ENCODE measurements around the gene OLR1.

Gene OLR1

DNA sequence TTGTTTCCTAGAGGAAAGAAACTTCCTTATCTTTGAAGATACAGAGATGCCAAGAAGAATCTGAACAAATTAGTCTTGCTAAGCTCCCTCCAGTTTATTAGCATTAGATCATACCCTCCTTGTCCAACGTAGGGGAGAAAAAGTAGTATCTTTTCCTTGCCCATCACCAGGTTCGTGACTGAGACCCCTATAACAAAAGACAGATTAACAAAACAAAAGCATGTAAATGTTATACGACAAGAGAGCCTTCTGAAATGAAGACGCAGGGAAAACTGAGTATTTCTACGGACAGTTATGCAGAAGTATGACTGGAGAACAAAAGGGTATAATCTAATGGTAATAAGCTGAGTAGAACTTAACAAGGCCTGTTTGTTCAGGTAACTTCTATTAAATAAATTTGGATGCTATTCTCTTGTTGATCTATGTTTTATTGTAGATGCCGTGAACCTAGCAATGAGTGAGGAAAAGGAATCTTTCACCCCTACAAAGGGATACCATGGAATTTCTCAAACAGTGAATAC, 39.0 kb downstream of the OLR1 start:
- POLR2A ChIA-PET: interaction anchor here (1.0 kb wide), 1 partner anchor 97 kb away, joined by 3 read pairs; no protein-coding TSS in a partner anchor
- DNase-seq (ENCODE audit: extremely low spot score): no peak
- CTCF ChIA-PET: no interaction called here
- TF ChIP-seq LEF1 (IDR thresholded peaks at IDR 0.05; ENCODE audit: borderline replicate concordance) (no peak), TARDBP (IDR thresholded peaks at IDR 0.05) (no peak), ZNF384 (IDR thresholded peaks at IDR 0.05) (no peak), FOXA1 (IDR thresholded peaks at IDR 0.05) (no peak), BHLHE40 (IDR thresholded peaks at IDR 0.05; ENCODE audit: borderline replicate concordance) (no peak), ELF4 (IDR thresholded peaks at IDR 0.05) (no peak), ARNT (IDR thresholded peaks at IDR 0.05) (no peak), SP1 (IDR thresholded peaks at IDR 0.05) (no peak), PKNOX1 (IDR thresholded peaks at IDR 0.05) (no peak), FOXM1 (IDR thresholded peaks at IDR 0.05; ENCODE audit: borderline replicate concordance) (no peak), NFRKB (IDR thresholded peaks at IDR 0.05) (no peak), L3MBTL2 (conservative IDR thresholded peaks at IDR 0.05) (no peak), CTBP1 (IDR thresholded peaks at IDR 0.05; ENCODE audit: borderline replicate concordance) (no peak)

GRCh38 chr12:10131111-10131690, 40.7 kb downstream of the OLR1 start:
- no peak for TF ChIP-seq SP1 (IDR thresholded peaks at IDR 0.05)
- TF ChIP-seq SUZ12 (IDR thresholded peaks at IDR 0.05): no peak
- TF ChIP-seq BHLHE40 (IDR thresholded peaks at IDR 0.05; ENCODE audit: borderline replicate concordance): no peak
- no peak for TF ChIP-seq TARDBP (IDR thresholded peaks at IDR 0.05)
- TF ChIP-seq LEF1 (IDR thresholded peaks at IDR 0.05; ENCODE audit: borderline replicate concordance): no peak
- no peak for TF ChIP-seq NFRKB (IDR thresholded peaks at IDR 0.05)
- no peak for TF ChIP-seq ELF4 (IDR thresholded peaks at IDR 0.05)
- no peak for TF ChIP-seq FOXK2 (IDR thresholded peaks at IDR 0.05)
- TF ChIP-seq FOXM1 (IDR thresholded peaks at IDR 0.05; ENCODE audit: borderline replicate concordance): no peak
- no peak for TF ChIP-seq HDGF (IDR thresholded peaks at IDR 0.05; ENCODE audit: borderline replicate concordance)
- no peak for TF ChIP-seq ARNT (IDR thresholded peaks at IDR 0.05)
- no peak for TF ChIP-seq PKNOX1 (IDR thresholded peaks at IDR 0.05)
- no peak for TF ChIP-seq CTBP1 (IDR thresholded peaks at IDR 0.05; ENCODE audit: borderline replicate concordance)
- no peak for TF ChIP-seq ZNF384 (IDR thresholded peaks at IDR 0.05)
- TF ChIP-seq FOXA1 (IDR thresholded peaks at IDR 0.05): no peak
- no peak for TF ChIP-seq L3MBTL2 (conservative IDR thresholded peaks at IDR 0.05)
- ChIA-PET CTCF (no interaction called here), POLR2A (no interaction called here)
- DNase-seq (ENCODE audit: extremely low spot score): no peak

DNA sequence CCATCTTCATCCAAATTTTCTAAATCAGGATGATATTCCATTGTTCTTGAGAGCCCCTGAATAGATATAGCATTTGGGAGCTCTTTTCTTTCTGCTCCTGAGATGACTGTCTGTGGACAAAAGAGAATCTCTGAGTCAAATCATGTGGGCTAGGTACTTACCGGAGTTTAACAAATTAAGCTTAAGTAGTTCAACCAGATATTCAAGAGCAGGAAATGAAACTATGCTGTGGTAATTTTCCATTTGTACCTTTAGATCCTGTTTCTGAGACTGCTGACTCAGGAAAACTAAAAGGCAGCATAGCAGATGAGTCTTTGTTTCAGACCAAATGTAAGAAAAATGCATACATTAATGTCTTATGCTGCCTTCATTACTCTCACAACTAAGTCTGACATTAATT, 41.9 kb downstream of the OLR1 start, which contains the start of gene CLEC7A:
CLEC7A (minus strand) TSS at position 158 of the 400 bp plus-strand sequence; CDS start at position 41, 117 bp downstream.
- no peak for DNase-seq (ENCODE audit: extremely low spot score)
- TF ChIP-seq SP1 (IDR thresholded peaks at IDR 0.05) (no peak), CTBP1 (IDR thresholded peaks at IDR 0.05; ENCODE audit: borderline replicate concordance) (no peak), TARDBP (IDR thresholded peaks at IDR 0.05) (no peak), FOXK2 (IDR thresholded peaks at IDR 0.05) (no peak), PKNOX1 (IDR thresholded peaks at IDR 0.05) (no peak), FOXA1 (IDR thresholded peaks at IDR 0.05) (no peak), HDGF (IDR thresholded peaks at IDR 0.05; ENCODE audit: borderline replicate concordance) (no peak)
- POLR2A ChIA-PET: no interaction called here
- CTCF ChIA-PET: no interaction called here

DNA sequence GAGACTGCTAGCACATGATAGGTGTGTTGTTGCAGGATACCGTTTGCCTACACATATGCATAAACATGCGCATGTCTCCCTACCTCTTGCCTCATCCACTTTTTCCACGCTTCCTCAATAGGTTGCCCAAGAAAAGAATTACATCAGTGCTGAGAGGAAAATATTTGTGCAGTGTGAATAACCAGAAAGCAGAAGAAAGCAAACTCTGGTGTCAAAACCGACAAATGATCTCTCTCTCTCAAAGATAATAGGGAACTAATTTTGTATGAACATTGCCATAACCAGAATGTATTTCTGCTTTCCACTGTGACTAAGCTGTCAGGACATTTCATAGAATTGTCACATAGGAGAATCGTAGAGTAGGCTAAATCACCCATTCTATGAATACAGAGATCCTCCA, 43.2 kb downstream of the OLR1 start:
- no peak for DNase-seq (ENCODE audit: extremely low spot score)
- ChIA-PET CTCF (no interaction called here), POLR2A (no interaction called here)
- TF ChIP-seq FOXK2 (IDR thresholded peaks at IDR 0.05) (no peak), TARDBP (IDR thresholded peaks at IDR 0.05) (no peak), BHLHE40 (IDR thresholded peaks at IDR 0.05; ENCODE audit: borderline replicate concordance) (no peak), SUZ12 (IDR thresholded peaks at IDR 0.05) (no peak), FOXA1 (IDR thresholded peaks at IDR 0.05) (no peak), LEF1 (IDR thresholded peaks at IDR 0.05; ENCODE audit: borderline replicate concordance) (no peak), FOXM1 (IDR thresholded peaks at IDR 0.05; ENCODE audit: borderline replicate concordance) (no peak), SP1 (IDR thresholded peaks at IDR 0.05) (no peak), HDGF (IDR thresholded peaks at IDR 0.05; ENCODE audit: borderline replicate concordance) (no peak), L3MBTL2 (conservative IDR thresholded peaks at IDR 0.05) (no peak), NFRKB (IDR thresholded peaks at IDR 0.05) (no peak), PKNOX1 (IDR thresholded peaks at IDR 0.05) (no peak), ZNF384 (IDR thresholded peaks at IDR 0.05) (no peak), CTBP1 (IDR thresholded peaks at IDR 0.05; ENCODE audit: borderline replicate concordance) (no peak), ELF4 (IDR thresholded peaks at IDR 0.05) (no peak)

GRCh38 chr12:10126413-10126812, 45.5 kb downstream of the OLR1 start:
- TF ChIP-seq NFRKB (IDR thresholded peaks at IDR 0.05) (no peak), L3MBTL2 (conservative IDR thresholded peaks at IDR 0.05) (no peak), SP1 (IDR thresholded peaks at IDR 0.05) (no peak), ZNF384 (IDR thresholded peaks at IDR 0.05) (no peak), TARDBP (IDR thresholded peaks at IDR 0.05) (no peak), ARNT (IDR thresholded peaks at IDR 0.05) (no peak), FOXM1 (IDR thresholded peaks at IDR 0.05; ENCODE audit: borderline replicate concordance) (no peak), FOXA1 (IDR thresholded peaks at IDR 0.05) (no peak), HDGF (IDR thresholded peaks at IDR 0.05; ENCODE audit: borderline replicate concordance) (no peak), CTBP1 (IDR thresholded peaks at IDR 0.05; ENCODE audit: borderline replicate concordance) (no peak), BHLHE40 (IDR thresholded peaks at IDR 0.05; ENCODE audit: borderline replicate concordance) (no peak), FOXK2 (IDR thresholded peaks at IDR 0.05) (no peak), PKNOX1 (IDR thresholded peaks at IDR 0.05) (no peak), ELF4 (IDR thresholded peaks at IDR 0.05) (no peak), LEF1 (IDR thresholded peaks at IDR 0.05; ENCODE audit: borderline replicate concordance) (no peak), SUZ12 (IDR thresholded peaks at IDR 0.05) (no peak)
- CTCF ChIA-PET: no interaction called here
- POLR2A ChIA-PET: no interaction called here
- DNase-seq (ENCODE audit: extremely low spot score): no peak

Measured in HEK293T (cell line).